Kidney glomerular epithelial cell (primary cell): Measurements from ENCODE around the gene SLC17A4.

Source experiments
- DNase-seq: peaks from one replicate; lab custom pipeline; 2025; lab: John Stamatoyannopoulos, UW

The SLC17A4 gene

GRCh38 chr6:25821341-25821740 lies 66.8 kb downstream of the SLC17A4 start:
- DNase-seq = no peak

GRCh38 chr6:25829375-25829774 lies 74.8 kb downstream of the SLC17A4 start:
- no peak for DNase-seq

- DNase-seq = no peak
These were observed 75.9 kb downstream of the SLC17A4 start for GRCh38 chr6:25830458-25830857.
